GM18502 (cell line): ENCODE measurements around the gene SLC16A11.
"Not testable (repeated sequence)": the region's sequence is repeated elsewhere in the genome, so short reads cannot be mapped to it uniquely, and the experiment has no call there.

Experiments
- ATAC-seq: cut with Tn5 transposase; IDR thresholded peaks from one replicate; pipeline ENCODE4 v1.9.1; 2021; ENCODE audit warnings: mild to moderate bottlenecking; ENCODE audit not compliant: unreplicated experiment, poor library complexity

The SLC16A11 gene

GRCh38 chr17:7014261-7014994, 29.5 kb downstream of the SLC16A11 start:
- peak; percentile 73 for ATAC-seq

DNA sequence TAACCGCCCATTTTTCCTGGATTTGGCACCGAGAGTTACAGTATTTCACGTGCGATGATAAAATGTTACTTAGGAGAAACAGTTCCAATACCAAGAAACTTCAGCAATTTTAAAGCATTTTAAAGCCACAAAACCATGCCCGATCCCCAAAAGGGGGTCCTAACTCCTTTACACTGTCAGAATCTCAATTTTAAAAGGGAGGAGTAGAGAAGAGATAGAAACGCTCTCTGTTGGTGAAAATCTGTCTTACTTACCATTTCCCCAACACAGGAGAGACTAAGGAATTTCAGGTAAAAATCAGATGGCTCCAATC, 32.0 kb downstream of the SLC16A11 start:
- ATAC-seq, result no peak

DNA sequence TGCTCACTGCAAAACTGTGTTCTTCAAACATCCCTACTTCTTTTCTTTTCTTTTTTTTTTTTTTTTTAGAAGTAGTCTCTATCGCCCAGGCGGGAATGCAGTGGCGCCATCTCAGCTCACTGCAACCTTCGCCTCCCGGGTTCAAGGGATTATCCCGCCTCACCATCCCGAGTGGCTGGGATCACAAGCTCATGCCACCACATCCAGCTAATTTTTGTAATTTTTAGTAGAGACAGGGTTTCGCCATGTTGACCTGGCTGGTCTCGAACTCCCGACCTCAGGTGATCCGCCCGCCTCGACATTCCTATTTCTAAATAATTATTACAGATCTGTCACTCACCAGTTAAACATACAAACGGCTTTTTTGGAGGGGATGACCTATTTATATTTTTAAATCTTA, 32.5 kb downstream of the SLC16A11 start:
- no peak for ATAC-seq

DNA sequence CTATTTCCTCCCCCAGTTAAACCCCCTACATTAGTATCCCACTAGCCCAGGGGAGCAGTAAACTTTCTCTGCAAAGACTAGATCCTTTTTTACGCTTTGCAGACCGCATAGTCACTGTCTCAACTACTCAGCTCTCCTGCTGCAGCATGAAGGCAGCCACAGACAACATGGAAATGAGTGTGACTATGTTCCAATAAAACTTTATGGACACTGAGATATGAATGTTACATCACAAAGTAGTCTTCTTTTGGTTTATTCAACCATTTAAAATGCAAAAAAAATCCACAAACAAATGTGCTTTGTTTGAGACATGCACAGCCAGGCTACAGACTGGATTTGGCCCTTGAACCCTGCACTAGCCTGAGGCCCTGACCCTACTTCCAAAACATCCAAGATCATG, 33.4 kb downstream of the SLC16A11 start:
- no peak for ATAC-seq

DNA sequence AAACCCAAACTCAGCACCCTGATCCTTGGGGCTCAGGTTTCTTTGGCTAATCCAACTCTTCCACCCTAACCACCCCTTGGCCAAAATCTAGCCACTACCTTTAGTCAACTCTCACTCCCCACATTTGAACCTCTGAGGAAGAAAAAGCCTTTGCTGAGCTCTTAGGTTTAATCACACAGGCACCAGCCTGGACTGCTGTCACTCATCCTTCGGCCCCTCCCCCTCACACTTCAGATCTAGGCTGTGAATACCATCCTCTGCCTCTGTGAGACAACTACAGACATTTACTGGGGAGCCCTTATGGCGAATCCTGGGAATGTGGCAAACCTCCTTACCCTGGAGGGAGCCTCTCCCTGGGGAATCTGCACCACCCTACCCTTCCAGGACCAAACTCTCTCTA, 36.7 kb downstream of the SLC16A11 start:
- no peak for ATAC-seq

DNA sequence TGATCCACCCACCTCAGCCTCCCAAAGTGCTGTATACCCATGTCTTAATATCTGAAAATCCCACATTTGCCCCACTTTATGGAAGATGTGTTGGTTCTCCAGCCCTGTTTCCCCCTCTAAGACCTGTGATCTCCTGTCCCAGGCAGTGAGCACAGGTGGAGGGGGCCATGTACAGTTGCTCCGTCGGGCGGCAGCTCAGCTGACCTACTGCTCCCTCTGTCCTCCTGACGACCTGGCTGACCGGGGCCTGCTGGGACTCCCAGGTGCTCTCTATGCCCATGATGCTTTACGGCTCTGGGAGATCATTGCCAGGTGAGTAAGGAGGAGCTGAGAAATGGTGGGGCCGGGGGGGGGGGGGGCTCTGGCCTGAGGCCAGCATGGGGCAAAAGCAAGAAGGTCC, 38.2 kb downstream of the SLC16A11 start:
- ATAC-seq, result no peak

DNA sequence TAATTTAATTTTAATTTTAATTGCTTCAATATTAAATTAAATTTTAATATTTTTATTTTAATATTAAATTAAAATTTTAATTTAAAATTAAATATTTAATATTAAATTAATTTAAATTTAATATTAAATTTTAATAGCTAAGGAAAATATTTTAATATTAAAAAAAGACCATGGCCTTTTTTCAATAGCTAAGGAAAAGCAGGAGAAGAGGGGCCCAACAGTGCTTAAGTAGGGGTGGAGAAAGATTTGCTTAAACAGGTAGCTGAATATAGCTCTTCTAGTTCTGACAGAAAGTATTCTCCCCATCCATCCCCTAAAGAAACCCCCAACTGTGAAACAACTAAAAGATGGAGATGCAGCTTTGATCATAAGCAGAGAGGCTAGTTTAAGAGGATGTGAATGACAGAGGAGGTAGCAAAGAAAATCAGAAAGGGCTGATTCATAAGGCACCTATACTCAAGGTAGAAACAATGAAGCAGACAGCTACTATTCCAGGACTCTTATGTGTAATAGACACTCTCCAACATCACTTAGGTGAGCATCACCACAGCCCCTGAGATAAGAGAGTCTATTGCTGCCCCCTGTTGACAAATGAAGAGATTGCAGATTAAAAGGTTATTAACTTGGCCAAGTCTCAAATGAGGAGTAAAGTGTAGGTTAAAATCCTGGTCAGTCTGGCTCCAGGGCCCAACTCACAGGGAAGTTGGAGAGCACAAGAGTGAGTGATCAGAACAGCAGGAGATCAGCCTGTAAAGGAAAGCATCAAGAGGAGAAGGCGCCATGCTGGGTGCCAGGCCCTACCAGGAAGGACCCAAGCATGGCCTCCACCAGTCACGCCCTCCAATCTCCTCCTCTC, 39.3 kb downstream of the SLC16A11 start:
- ATAC-seq, result no peak

- no peak for ATAC-seq
Observed at GRCh38 chr17:7003745-7004144, 40.1 kb downstream of the SLC16A11 start.

GRCh38 chr17:7002288-7003047, 41.4 kb downstream of the SLC16A11 start:
- ATAC-seq, result no peak

DNA sequence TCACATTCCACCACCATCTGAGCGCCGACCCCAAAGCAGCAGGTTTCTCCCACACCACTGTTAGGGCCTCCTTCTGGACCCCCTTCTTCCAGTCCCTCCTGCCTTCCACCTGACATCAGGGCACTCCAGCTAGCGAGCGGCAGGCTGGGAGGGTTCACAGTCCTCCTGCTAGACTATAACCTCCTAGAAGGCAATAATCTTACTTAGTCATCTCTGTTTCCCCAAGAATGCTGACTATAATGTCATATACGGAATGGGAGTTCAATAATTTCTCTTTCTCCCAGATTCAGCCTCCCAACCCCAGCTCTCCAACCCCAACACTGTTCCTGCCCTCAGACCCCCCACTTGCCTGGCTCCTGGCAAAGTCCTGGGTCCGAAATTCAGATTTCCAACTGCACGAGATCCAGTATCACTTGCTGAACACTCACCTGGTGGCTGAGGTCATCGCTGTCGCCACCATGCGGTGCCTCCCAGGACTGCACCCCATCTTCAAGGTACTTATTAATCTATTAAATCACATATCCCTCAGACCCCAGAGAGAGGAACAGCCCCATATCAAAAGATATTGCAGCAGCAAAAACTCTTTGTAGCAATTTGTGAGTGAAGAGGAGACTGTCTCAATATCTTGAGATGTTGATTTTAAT, 42.5 kb downstream of the SLC16A11 start:
- no peak for ATAC-seq

GRCh38 chr17:6998855-6999508, 44.9 kb downstream of the SLC16A11 start:
- no peak for ATAC-seq

DNA sequence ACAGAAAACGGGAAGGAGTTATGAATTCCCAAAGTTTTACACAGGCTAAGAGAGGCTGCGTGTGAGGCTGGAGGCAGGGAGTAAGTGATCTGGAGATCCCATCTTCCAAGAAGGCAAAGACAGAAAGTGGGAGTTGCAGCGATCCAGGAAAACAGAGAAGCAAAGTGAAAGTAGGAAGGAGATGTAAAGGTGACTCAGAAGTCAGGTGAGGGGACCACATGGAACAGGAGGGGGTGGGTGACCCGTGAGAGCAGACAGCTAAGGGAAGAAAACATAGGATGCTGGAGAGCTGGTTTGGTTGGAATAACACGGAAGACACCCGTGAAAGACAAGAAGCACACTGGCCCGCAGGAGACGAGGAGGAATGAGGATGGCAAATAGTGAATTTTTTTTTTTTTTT, 46.7 kb downstream of the SLC16A11 start:
- ATAC-seq, result no peak

DNA sequence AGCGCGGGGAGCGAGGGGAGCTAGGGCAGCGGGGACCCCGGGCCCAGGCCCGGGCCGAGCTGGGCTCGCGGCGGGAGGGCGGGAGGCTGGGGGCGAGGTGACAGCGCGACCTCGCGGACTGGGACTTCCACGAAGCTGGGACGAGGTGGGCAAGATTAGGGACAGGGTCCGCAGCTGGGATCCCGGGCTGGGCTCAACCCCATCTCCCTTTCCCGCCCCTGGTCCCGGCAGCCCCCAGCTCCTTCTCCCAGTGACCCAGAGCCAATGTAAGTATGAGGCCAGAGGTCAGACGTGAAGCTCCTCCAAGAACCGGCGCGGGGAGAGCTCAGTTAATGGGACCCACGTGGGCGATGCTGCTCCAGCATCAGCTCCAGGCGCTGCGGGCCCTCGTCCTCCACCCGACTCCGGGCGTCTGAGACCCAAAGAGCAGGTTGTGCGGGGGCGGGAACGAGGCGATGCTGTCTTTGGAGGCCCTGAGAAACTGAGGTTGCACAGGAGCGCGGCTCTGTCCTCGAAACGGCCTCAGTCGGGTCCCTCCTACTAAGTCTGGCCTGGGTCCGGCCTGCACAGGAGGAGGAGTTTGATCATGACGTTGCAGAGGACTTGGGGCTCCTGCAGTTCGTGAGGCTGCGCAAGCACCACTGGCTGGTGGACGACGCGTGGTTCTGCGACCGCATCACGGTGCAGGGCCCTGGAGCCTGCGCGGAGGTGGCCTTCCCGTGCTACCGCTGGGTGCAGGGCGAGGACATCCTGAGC, 47.5 kb downstream of the SLC16A11 start:
- ATAC-seq, result no peak

DNA sequence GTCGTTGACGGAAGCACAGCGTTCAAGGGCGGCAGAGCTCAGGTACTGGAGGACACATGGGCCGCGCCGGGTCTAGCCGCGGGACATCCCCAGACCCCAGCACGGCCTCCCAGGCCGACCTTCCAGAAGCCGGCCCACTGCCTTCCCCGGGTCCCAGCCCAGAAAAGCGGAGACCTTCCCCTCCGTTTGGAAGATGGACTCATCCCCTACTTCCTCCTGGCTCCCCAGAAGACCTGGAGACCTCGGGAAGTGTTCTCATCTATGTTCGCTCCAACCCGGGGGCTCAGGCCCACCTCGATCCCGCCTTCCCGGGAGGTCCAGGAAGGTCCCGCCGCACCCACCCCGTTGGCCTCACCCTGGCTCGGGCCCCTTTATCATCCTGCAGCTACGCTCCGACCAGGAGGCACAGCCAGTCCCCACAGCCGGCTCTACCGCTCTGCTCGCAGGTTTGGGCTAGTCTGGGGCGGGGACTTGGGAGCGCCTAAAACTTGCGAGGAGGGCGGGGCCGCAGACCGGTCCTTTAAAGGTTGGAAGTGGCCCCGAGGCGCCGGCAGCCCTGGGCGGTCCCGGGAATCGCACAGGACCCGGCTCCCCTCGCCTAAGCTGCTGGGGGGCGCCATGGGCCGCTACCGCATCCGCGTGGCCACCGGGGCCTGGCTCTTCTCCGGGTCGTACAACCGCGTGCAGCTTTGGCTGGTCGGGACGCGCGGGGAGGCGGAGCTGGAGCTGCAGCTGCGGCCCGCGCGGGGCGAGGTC, 48.2 kb downstream of the SLC16A11 start, which contains the start of gene ALOX12:
Gene ALOX12 (plus strand): TSS at position 550 of the 756 bp plus-strand sequence. CDS start 69 bp downstream, at position 619.
- no peak for ATAC-seq

- ATAC-seq, result no peak
Observed at GRCh38 chr17:6994666-6995256, 49.1 kb downstream of the SLC16A11 start.

- ATAC-seq, result no peak
Observed at GRCh38 chr17:6994118-6994598, 49.7 kb downstream of the SLC16A11 start.

- ATAC-seq, result not testable (repeated sequence)
Observed at GRCh38 chr17:6993613-6994056, 50.3 kb downstream of the SLC16A11 start.
